ENCODE results near the gene ROPN1L.

The ROPN1L gene

DNA sequence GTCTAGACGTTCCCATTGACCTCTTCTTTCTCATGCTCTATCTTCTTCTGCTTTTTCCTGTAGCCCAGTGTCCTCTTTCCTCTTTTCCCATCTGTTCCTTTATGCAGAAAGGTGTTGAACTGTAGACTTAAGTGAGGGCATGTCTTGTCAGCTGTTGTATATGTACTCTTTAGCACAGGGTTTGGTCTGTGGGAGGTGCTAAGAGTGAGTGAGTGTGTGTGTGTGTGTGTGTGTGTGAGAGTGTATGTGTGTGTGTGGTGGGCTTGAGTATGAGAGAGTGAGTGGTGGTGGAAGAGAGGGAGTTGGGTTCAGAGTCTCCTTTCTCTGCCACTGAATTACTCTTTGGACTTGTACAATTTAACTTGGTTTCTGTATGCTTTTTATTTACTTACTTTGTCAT, 10.3 kb upstream of the ROPN1L start:
- DNase-seq: no peak

DNA sequence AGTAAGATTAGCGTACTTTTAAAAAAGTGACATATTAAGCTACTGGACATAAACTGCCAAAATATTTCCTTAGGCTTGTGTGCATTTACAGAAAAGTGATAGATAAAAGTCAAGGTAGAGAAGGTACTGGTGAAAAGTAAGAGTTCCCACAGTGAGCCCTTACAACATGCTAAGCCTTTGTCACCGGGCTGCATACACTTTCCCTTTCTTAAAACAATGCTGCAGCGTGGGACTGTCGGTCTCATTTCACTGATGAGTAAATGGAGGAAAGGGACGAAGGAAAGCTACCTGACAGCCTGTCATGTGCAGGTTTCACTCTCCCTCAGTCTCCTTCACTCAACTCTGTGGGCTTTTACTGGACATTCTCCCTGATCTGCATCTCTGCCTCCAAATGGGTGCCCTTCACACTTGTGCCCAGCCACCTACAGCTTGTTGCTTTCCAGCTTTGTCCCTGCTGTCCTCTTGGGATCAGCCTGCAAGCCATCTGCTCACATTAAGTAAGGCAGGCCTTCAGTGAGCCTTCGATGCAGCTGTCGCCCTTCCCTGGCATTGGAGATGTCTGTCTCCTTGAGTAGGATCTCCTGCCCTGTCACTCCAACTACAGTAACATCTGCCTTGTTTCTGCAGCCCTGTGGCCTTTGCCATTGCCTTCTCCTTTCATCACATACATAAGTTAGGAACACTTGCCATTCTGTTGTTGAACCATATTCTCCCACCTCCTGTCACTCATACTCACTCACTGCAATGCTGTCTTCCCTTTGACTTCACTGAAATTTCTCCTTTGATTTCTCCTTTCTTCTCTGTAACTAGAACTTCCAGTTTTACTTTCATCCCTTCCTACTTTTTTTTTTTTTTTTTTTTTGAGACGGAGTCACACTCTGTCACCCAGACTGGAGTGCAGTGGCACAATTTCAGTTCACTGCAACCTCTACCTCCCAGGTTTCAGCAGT, 9.3 kb upstream of the ROPN1L start:
- no peak for DNase-seq

DNA sequence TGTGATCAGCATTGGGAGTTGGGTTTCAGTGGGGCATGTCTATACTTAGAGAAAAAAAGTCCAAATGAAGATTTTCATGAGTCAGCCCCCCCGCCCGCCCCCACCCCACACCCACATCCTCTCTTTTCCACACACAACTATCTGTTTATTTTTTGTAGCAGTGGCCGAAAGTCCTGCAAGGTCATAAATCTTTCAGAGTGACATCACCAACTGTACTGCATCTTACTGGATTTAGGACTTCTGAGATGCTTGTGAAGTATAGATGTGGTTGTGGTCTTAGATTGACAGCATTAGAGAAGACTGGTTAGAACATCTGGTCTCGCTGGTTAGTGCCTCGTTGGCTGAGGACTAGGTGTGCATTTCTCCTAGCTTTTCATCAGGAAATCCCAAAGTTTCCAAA, 7.3 kb upstream of the ROPN1L start:
- DNase-seq: no peak

DNA sequence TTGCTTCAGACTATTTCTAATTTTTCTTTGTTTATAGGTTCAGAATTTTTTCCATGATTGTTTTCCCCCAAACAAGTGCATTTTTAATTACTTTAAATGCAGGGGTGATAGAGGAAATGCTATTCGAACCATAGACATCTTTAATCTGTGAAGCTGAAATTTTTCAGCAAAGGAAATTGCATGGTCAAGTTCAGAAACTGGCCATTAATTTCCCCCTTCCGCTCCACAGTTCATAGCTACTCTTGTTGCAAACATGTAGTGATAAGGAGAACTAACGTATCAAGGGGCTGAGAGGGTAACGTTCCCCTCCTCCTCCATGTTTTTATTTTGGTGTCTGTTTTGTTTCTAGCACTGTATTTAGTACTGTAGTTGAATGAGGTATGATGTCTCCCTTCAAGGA, 3.4 kb upstream of the ROPN1L start:
- no peak for DNase-seq

DNA sequence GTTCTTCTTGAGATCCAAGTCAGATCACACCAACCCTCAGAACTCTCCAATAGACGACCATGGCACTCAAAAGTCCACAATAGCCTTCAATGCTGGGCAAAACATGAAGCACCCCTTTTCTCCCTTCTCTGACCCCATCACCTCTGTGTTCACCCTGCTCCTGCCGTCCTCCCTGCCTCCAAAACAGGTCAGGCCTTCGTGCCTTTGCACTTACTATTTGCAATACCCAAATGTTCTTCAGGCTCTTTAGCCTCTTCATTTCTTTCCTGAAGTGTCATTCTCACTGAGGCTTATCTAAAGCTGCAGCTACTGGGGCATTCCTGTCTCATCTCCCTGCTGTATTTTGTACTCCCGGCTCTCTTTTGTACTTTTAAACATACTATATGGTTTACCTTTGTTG, 2.0 kb upstream of the ROPN1L start:
- no peak for DNase-seq

DNA sequence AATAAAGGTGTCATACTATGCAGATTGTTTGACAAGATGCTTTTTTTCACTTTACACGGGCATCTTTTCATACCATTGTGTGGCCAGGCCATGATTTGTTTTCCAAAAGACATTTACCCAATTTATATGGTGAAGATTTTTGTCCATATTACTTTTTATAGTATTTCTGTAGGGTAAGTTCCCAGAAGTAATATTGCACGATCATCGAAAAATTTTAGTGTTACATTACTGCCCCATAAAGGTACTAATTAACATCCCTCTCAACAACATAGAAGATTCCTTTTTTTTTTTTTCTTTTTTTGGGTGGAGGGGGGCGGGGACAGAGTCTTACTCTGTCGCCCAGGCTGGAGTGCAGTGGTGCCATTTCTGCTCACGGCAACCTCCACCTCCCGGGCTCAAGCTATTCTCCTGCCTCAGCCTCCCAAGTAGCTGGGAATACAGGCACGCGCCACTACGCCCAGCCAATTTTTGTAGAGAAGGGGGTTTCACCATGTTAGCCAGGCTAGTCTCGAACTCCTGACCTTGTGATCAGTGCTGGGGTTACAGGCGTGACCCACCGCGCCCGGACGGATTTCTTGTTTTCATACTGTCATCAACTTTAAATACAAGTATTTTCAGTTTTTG, 1.2 kb upstream of the ROPN1L start:
- DNase-seq: no peak

DNA sequence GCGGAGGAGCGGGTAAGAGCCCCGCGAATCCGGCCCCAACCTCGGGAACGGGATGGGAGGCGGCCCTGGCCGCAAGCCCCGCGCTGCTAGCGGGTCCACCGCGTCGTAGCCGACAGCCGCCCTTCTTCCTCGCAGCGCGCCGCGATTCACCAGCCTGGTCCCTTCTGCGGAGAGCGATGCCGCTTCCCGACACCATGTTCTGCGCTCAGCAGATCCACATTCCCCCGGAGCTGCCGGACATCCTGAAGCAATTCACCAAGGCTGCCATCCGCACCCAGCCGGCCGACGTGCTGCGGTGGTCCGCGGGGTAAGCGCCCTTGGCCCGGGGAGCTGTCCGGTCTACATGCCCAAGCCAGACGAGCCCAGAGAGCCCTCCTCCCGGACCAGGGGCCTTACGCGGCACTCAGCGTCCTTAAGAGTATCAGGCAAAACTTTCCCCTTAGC, 335 bp downstream of the ROPN1L start:
- no peak for DNase-seq

DNA sequence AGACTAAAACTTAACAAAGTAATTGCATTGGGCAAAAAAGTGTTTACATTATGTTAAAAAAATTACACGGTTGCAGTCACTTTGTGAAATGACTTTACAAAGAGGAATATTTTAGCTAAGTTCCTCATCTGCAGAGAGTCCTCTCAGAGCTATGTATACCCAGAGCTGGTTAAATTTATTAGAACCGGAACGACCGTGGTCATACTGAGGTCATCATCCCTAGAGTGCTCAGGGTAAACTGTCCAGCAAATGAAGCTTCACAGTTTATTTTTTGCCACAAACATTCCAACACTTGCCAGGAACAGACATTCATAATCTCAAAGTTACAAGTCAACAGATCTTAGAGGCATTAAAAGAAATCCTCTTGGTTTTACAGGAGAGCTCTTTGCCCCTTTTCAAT, 897 bp downstream of the ROPN1L start:
- DNase-seq: no peak

DNA sequence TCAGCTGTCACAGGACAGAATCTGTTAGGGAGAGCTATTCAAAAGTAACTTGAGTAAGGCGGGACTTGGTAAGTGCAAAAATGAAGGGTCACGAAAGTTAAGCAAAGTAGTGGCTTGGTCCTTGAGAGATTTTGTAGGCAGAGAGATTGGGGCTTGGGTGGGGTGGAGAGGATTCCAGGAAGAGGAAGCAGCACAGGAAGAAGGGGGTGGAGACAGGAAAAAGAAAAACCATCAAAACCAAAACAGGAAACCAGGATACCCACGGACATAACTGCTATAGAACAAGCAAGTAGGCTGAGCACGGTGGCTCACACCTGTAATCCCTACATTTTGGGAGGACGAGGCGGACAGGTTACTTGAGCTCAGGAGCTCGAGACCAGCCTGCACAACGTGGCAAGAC, 3.7 kb downstream of the ROPN1L start:
- DNase-seq: no peak

DNA sequence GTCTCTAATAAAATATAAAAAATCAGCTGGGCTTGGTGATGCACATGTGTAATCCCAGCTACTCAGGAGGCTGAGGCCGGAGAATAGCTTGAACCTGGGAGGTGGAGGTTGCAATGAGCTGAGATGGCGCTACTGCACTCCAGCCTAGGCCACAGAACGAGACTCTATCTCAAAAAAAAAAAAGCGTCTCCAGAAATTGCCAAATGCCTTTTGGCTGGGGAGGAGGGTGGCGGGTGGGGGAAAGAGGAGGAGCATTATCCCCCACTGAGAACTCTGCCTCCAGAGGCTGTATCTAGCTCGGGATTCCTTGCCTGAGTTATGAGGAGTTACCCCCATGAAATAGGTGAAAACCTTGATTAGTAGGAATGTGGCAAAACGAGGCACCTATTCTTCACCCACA, 4.8 kb downstream of the ROPN1L start:
- no peak for DNase-seq

DNA sequence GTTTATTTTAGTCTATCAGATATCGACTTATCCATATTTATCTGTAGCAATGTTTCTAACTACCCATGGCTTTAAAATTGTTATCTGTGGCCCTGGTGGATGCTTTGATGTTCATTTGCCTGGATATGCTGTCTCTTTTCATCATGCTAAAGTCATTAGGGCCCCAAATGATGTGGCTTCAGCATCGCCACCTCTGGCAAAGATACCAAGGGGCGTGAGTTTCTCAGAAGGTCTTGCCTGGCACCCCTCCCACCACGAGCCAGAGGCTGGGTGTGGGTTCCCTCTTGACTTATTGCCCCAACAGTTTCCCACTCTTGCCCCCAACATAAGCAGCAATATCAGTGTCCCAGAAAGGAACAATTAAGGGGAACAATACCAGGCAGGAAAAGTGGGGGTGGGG, 5.4 kb downstream of the ROPN1L start:
- DNase-seq: no peak

DNA sequence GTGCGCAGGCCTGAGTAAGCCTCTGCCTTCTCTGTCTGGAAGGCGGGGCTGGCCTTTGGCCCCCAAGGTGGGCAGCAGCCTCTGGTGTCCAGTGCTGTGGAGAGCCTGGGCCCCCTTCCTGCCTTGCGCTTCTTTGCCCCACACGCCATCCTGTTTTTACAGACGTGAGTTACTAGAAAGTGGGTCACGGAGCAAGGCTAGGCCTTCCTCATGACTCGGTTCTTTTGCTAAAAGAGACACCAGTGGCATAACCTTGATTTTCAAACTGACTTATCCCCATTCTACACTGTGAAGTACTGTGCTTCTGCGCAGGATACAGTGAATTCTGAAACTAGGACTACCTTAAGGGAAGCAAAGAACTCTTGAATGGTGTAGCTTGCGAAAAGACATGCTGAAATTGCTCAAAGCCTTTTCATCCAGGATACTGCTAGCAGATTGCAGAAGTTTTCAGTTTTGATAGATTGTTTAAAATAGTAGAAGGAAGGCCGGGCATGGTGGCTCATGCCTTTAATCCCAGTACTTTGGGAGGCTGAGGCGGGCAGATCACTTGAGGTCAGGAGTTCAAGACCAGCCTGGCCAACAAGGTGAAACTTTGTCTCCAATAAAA, 7.2 kb downstream of the ROPN1L start:
- DNase-seq: no peak

DNA sequence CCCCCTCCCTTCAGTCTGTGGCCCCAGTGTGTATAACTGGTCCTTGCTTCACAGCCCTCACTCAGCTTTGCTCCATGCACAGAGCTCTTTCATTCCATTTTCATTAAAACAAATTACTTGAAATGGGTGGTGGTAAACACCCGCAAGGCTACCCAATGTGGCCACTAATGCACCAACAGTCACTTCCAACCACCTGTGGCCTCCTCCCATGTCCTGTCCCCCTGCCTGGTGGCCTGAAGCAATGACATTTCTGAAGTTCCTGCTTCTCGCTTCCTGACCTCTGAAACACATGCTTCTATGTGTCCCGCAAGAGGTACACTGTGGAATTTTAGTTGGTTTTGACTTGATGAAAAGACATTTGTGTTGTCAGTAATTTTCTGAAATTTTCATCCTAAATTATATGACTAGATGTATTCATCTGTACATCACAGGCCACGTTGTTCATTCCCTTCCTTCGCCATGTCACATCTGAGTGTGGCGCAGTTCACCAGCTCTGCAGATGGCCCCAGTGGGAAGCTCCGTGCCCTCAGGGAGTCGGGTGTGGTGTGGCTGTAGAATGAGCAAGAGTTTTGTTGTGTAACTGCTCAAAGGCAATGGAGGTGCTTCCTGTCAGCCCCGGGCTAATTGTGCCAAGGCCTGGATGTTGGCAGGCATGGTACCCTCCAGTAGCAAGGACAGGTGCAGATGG, 9.6 kb downstream of the ROPN1L start:
- no peak for DNase-seq

DNA sequence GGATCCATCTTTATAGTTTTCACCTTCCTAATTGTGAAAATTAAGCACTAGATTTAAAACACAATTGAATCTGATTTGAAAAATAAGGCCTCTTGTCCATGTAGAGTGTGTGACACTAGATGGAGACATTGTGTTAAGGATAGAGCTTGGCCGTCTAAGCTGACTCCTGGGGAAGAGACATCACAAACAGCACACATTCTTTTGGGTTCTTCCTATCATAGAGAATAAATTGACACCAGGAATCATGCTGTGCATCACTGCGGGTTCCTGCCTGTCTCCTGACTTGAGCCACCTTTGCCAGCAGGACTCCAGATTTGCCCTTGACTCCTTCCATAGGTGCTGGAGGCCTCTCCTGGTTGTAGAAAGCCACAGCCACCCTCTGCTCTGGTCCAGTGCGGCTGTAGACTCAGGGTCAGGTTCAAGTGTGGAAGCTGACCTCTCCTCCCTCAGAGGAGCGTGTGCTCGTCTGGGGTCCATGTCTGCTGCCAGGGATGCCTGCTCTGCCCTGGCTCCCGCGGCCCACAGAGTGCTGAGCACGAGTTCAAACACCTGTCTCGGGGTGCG, 11.2 kb downstream of the ROPN1L start:
- DNase-seq: no peak

DNA sequence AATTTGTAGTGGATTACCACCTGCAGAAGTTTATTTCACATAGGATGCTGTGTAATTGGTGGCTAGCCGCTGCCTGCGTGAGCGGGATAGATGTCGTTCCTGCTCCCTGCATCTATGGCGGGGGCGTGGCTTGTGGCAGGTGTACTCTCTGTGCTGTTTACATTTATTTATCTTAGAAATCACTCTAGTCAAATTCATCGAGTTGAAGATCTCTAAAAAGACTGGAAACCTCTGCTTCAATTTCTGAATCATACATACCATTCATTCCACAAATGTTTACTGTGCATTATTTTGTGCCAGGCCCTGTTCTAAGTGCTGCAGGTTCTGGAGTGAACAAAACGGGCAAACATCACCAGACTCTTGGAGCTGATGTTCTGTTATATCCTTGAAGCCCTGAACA, 11.9 kb downstream of the ROPN1L start:
- no peak for DNase-seq

DNA sequence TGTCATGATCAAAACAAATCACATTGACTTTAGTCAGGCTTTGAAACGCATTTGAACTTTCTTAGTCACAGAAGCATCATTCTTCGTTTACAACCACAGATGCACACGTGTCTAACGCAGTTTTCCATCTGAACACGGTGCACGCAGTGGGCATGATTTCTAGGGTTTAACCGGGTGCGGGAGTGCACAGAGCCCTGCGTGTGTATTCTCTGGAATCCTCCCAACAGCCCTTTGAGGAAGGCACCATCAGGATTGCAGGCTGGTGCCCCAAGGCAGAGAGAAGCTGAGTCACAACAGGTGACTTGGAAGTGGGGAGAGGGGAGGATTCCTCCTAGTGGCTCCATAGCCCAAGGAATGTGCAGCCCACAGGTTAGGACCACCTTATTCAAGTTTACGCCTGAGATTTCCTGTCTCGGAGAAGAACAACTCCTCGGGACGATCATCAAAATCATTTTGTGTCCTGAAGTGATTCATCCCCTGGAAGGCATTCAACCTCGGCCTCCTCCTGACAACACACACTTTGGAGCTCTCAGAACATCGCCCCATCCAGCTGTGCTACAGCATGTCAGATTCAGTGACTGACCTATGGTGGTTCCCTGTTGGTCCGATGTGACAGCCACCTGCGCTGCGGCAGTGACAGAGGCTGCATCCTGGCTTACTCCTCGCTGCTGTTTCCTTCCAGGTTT, 13.1 kb downstream of the ROPN1L start:
- DNase-seq: no peak

DNA sequence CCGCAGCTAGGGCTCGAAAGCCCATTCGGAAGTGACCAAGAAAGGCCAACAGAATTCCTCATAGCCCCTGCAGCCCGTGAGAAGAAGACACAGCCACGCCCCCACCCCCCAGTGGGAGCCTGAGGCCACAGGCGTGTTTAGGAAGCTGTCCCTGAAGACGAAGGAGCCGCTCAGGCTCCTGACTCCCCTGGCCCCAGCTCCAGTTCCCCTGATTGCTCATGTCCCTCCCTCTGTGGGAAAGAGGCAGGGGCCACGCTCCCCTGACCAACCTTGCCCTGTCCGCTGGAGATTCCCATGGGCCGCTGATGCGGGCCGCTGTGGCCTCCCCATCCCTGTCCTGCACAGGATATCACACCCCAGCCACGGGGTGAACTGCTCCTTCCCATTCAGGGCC, 13.6 kb downstream of the ROPN1L start:
- no peak for DNase-seq

DNA sequence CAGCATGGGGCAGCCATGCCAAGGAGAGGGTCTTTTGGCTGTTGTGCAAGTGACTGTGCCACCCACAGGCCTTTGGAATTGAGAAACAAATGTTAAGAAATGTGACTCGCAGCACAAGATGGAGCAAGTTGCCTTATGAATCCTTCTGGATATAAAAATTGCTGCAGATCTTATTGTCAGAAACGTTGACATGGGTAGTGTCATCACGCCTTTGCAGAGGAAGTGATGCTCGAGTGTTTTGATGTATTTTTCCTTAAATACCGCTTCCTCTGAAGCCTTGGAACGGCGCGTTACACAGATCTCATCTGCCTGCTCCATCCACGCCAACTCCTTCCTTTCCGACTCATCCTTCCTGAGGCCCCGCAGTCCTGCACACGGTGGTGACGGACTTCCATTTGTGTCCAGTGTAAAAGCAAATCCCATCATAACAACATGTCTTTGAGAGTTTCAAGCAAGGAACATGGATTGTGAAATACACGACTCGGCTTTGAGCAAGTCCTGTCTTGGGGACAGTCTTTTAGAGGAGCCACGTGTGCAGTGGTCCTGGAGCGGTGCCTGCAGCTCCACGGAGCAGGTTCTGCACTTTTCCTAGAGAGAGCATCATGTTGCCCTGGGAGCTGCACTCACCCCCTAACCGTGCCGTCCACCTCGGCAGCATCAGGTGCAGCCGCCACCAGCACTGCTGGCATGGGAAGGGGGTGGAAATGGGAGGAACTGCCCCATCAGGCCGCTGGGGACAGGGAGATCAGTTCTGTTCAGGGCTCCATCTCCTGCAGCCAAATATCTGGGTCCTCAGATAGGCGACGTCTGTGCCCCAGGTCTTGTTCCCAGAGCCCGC, 15.1 kb downstream of the ROPN1L start:
- DNase-seq: no peak

DNA sequence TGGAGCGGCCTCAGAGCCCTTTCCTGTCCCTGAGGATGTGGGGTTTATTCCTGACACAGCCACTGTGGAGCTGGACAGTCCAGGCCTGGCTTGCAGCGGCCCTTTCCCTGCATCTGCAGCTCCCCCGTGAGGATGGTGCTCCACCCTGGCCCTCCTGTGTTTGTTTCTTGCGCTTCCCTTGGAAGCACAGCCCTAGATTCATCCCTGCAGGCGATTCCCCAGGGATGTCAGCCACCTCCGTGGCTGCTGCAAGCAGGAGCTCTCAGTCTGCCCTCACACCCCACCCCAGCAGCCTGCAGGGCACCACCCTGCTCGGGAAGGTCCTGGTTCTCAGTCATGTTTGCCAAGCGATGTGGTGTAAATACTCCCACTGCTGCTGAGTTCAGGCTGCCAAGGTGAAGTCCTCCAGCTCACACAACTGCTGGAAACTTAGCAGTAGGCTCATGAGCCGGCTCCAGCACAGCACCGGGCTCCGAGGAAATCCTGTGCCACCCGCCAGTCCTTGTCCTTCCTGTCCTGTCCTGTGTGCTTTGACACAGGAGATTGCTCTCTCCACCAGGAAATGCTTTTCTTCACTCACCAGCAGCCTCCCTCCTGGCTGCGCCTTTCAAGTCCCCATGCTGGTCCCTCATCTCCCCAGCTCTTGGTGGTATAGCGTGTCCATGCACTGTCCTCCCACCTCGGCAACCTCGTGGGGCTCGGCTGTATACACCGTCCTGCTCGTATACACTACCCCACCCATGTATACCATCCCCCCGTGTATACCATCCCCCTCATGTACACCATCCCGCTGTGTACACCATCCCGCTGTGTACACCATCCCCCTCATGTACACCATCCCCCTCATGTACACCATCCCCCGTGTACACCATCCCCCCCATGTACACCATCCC, 16.2 kb downstream of the ROPN1L start:
- no peak for DNase-seq

Data from DMS79 (cell line).